NT2/D1 (cell line): Measurements from ENCODE around the gene XRCC3.

Experiments used
- SUZ12 ChIP-seq: IDR thresholded peaks from 2 replicates; pipeline ENCODE4 v1.6.1; 2011; ENCODE audit not compliant: insufficient read length, insufficient read depth; ENCODE audit errors: extremely low read depth
- ZNF274 ChIP-seq: IDR thresholded peaks from 2 replicates; pipeline ENCODE4 v1.6.1; 2011; ENCODE audit warnings: mild to moderate bottlenecking, low read depth, low read length

GRCh38 chr14:103695296-103696069 is 19.8 kb downstream of the XRCC3 start:
- TF ChIP-seq SUZ12: no peak
- no peak for TF ChIP-seq ZNF274
